ENCODE measurements around the gene RETREG3. TPM values are rescaled to one million over a fixed set of nuclear protein-coding genes. Genes with fewer than 3 reads are reported as not detected.

Gene RETREG3
- total and polyA plus RNA-seq, 2 experiments from 2014 or later, result 8.0 to 38.2 TPM

- Histone ChIP-seq H3K27ac (ENCODE audit: low read depth) (no peak overlapping the region), H3K36me3 (ENCODE audit: insufficient read depth) (no peaks in the 10 kb centered on the region), H3K4me1 (ENCODE audit: insufficient read depth) (peaks cover 7% of the 10 kb centered on the region; the same call in 1 of the 2 replicates), H3K4me3 (no peak overlapping the region), H2AFZ (no peak overlapping the region), H4K20me1 (replicated peaks; ENCODE audit: insufficient read depth) (no peaks in the 10 kb centered on the region), H3K79me2 (replicated peaks; ENCODE audit: insufficient read depth) (no peaks in the 10 kb centered on the region), H3K9me2 (ENCODE audit: insufficient read depth) (no peaks in the 10 kb centered on the region), H3K27me3 (ENCODE audit: insufficient read depth) (no peaks in the 10 kb centered on the region), H3F3A (replicated peaks; ENCODE audit: low read depth) (0 out of 2 replicates have a peak, but pooled peaks cover 12% of the 10 kb centered on the region), H3K4me2 (no peak overlapping the region)
- Mint-ChIP-seq H3K27ac (no peak overlapping the region), H3K27me3 (ENCODE audit: insufficient read depth, low read depth, poor library complexity) (peaks cover 6% of the 10 kb centered on the region), H3K36me3 (ENCODE audit: low read depth) (peaks cover 25% of the 10 kb centered on the region), H3K9me3 (no peaks in the 10 kb centered on the region; the same call in 2 of the 3 replicates), H3K4me3 (no peak overlapping the region), H3K4me1 (peaks cover 11% of the 10 kb centered on the region)
- no peak for TF ChIP-seq ZNF462 (CRISPR knock-in tag; IDR thresholded peaks at IDR 0.05)
- TF ChIP-seq CREB1 (CRISPR knock-in tag; IDR thresholded peaks at IDR 0.05; ENCODE audit: low read depth), result no peak
- TF ChIP-seq ZNF114 (CRISPR knock-in tag; IDR thresholded peaks at IDR 0.05), result no peak
- no peak for TF ChIP-seq ZNF331 (CRISPR knock-in tag; IDR thresholded peaks at IDR 0.05; ENCODE audit: low read depth)
- TF ChIP-seq, protein P1, sequence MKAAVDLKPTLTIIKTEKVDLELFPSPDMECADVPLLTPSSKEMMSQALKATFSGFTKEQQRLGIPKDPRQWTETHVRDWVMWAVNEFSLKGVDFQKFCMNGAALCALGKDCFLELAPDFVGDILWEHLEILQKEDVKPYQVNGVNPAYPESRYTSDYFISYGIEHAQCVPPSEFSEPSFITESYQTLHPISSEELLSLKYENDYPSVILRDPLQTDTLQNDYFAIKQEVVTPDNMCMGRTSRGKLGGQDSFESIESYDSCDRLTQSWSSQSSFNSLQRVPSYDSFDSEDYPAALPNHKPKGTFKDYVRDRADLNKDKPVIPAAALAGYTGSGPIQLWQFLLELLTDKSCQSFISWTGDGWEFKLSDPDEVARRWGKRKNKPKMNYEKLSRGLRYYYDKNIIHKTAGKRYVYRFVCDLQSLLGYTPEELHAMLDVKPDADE (IDR thresholded peaks at IDR 0.05), result no peak
- no peak for TF ChIP-seq STAT1 (IDR thresholded peaks at IDR 0.05; ENCODE audit: unreplicated experiment)
- TF ChIP-seq EZH2 (IDR thresholded peaks at IDR 0.05; ENCODE audit: low read depth, unreplicated experiment), result no peak
- TF ChIP-seq EZH2phosphoT487 (IDR thresholded peaks at IDR 0.05; ENCODE audit: unreplicated experiment), result no peak
- TF ChIP-seq JUNB (IDR thresholded peaks at IDR 0.05; ENCODE audit: unreplicated experiment), result no peak
- TF ChIP-seq POLR2AphosphoS5 (IDR thresholded peaks at IDR 0.05; ENCODE audit: low read depth), result no peak
- TF ChIP-seq REST (IDR thresholded peaks at IDR 0.05; ENCODE audit: unreplicated experiment), result no peak
- no peak for TF ChIP-seq CTCF (conservative IDR thresholded peaks at IDR 0.05; ENCODE audit: low read depth in 2 of 2)
- TF ChIP-seq NANOG (IDR thresholded peaks at IDR 0.05; ENCODE audit: borderline replicate concordance), result no peak
- ATAC-seq, result no peak
- DNase-seq (ENCODE audit: low spot score), result no peak
Observed at GRCh38 chr17:42541041-42541833, 67.9 kb downstream of the RETREG3 start.
